SW480 (cell line): Measurements from ENCODE around the gene DEDD.

Experiments used
- DNase-seq: peaks from one replicate; pipeline ENCODE4 v3.0.0-alpha.2; 2016; ENCODE audit warnings: low spot score

DEDD gene

DNA sequence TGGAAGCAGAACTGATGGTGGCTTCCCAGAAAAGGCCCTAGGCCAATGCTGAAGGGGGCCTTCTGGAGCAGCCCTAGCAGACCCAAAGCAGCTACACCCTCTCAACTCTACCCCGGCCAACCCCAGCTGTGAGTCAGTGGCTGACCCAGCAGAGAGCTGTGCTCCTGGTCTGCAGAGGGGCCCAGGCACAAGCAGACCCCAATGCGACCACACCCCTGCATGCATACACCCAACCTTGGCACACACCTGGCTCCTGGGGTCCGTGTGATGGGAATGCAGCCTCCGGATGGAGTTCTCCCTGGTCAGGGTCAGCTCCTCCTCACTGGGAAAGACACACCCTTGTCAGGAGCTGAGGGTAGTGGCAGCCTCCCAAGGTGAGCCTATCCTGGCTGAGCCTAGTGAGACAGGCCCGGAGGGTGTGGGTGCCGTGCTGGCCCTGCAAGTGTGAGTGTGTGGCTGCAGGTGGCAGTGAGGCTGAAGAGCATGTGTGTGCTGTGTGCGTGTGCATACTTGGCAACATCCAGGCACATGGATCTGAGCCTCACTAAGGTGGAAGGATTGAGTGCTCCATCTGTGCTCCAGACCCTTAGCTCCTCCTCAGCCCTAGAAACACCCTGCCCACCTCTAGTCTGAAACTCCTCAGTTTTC is 58.9 kb downstream of the DEDD start:
- peak; percentile 62 for DNase-seq

DNA sequence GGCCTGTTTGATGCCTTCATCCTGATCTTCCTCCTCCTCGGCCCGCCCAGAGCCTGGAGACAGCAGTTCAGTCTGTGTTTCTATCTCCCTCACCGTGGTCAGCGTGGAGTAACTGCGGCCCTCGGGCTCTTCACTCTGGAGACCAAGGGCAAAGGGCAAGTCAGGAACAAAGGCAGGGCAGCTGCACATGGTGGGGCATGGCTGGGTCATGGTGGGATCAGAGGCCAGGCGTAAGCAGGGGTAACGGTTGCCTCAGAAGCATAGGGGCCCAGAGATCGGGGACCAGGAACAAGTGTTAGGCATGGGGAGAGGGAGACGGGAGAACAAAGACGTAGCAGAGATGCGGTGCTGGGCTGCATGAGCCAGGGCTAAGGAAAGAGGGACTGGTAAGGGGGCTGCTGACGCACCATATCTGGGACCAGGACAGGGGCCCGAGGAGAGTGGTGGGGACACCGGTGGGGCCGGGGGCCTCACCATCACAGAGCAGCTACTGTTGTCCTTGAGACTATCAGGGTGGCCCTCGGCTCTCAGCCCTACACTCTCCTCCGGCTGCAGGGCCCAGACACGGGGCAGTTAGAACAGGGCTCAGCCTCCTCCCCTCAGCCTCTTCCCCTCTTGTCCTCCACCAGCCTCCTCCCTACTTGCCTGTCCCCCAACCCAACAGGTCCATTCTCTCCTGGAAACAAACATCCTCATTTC is 59.6 kb downstream of the DEDD start:
- no peak for DNase-seq

DNA sequence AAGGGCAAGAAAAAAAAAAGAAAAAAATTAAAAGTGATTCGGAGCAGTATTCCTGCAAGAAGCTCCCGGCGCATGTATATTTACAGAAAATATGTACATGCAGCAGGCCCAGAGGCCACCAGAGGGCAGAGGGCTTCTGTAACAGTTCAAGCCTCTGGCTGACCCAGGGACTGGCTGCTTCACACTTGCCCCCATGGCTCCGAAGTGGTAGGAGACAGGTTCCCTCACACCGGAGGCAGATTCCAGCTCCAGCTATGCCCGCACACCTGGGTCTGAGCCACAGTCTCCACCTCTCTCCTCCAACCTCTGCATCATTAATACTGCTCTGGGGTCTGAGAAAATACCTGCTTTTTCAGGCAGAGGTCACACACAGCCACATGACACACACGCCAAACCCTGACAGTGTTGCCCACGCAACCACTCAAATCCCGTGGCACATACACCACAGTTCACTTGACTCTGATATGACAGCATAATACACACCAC is 60.5 kb downstream of the DEDD start:
- DNase-seq, result peak; percentile 53
